NCI-H446 treated with DMSO at 0.1 percent for 48 hours (cell line): Measurements from ENCODE around the gene FGL2.
"Not testable (repeated sequence)": the region's sequence is repeated elsewhere in the genome, so short reads cannot be mapped to it uniquely, and the experiment has no call there.

Experiments used
- DNase-seq: peaks from one replicate; lab custom pipeline; 2025; lab: John Stamatoyannopoulos, UW

FGL2 gene

DNA sequence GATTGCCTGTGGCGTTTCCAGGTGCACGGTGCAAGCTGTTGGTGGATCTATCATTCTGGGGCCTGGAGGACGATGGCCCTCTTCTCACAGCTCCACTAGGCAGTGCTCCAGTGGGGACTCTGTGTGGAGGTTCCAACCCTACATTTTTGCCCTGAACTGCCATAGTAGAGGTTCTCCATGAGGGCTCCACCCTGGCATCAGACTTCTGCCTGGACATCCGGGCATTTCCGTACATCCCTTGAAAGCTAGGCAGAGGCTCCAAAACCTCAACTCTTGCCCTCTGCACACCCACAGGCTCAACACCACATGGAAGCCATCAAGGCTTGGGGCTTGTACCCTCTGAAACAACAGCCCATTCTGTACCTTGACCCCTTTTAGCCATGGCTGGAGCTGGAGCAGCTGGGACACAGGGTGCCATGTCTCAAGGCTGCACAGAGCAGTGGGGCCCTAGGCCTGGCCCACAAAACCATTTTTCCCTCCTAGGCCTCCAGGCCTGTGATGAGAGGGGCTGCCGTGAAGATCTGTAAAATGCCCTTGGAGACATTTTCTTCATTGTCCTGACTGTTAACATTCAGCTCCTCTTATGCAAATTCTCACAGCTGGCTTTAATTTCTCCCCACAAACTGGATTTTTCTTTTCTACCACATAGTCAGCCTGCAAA, 10.0 kb upstream of the FGL2 start:
- DNase-seq, result no peak

DNA sequence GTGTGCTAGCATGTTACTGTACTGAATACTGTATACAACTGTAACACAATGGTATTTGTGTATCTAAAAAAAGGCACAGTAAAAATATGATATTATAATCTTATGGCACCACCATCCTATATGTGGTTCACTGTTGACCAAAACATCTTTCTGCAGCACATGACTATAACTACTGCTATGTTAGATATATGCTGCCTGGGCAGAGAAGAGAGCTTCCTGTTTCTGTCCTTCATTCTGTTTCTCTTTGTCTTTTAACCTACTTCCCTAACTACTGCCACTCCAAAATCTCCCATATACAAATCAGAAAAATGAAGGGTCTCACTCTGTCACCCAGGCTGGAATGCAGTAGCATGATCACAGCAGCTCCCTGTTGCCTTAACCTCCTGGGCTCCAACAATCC, 8.8 kb upstream of the FGL2 start:
- DNase-seq, result no peak

DNA sequence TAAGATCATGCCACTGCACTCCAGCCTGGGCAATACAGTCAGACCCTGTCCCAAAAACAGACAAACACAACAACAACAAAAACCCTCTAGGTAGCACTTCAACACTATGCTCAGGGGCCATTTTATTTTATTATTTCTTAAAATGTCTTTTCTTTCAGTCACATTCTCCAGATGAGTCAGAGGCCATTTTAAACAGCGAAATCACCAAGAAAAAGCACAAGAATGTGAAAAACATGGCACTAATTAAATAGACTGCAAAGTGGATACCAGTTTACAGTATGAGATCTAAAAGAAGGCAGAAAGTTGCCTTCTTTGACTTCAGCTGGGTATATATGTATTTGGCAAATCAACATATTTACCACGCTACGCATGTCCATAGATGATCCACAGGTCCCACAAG, 6.1 kb upstream of the FGL2 start:
- no peak for DNase-seq

DNA sequence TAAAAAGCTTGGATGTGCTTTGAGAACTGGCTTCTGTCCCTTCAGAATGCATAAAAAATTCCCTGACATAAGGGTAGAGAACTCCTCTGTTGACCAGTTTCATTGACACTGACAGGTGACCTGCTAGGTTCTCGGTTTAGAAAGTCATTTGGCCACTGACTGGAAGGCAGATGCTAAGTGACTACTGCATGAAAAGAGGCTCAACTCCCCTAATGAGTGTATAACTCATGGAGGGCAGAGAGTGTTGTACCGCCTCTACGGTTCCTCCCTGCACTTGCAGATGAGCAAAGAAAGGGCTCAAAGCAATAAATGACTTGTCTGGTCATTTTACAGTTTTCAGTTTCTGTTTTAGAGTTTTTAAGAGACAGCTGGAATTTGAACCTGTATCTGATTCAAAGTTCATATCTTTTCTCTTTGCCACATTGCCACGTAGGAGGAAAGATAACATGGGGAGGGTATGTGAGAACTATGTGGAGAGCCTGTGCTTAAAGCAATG, 2.9 kb upstream of the FGL2 start:
- no peak for DNase-seq

DNA sequence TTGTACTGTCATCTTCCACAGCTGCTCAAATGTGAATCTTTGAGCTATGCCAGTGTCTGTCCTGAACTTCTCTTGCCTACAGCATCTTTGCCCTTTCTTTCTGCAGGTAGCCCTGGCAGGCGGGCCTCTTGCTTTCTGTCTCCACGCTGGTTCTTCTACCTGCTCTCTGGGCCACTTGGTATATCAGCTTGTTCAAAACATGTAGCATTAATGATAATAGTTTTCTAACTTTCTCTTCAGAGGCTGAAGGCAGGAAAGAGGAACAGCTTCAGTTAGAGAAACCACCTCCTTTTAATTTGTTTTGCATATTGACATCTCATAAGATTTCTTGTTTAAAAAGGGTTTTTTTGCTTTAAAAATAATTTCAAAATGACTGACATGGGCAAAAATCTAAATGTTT, 923 bp upstream of the FGL2 start:
- no peak for DNase-seq

DNA sequence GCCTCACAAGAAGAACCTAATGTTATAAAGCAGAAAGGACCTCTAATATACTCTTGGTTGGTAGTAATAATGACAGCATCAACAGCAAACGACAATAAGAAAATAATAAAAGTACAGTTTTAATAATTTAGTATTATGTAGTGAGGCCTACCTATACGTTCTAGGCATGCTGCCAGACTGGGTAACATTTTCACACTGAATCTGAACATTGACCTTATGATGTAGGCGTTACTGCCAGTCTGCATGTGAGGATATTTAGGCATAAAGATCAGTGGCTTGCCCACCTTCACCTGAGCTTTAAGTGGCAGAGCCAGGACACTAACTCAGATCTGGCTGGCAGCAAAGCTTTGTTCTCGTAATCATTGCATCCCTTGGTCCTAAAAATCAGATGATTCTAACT, 2.5 kb downstream of the FGL2 start:
- DNase-seq, result no peak

DNA sequence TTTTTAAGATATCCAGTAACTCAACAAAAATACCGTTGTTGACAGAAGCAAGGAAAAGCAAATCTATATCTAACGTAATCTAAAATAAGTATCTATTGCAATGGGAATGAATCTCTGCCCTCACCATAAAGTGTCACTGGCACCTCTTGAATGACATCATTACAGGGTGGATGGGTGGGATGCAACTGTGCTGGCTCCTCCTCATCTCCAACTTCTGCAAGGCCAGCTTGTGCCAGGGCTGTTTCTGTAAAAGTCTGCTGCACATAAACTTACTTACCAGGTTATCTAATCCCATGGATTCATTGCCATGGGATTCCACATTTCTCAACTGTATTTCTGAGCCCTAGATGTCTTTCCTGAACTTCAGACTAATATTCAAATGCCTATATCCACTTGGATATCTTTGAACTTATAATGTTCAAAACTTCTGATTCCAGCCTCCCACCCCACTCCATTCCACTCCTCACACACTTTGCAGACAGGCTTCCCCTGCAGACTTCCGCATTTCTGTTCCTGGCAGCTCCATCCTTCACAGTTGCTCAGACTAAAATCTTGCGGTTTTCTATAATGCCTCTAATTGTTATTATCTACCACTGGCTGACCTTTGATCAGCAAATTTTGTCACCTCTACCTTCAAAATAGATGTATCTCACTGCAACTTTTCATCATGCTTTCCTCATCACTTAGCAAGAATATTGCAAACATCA, 10.7 kb downstream of the FGL2 start:
- DNase-seq, result no peak

DNA sequence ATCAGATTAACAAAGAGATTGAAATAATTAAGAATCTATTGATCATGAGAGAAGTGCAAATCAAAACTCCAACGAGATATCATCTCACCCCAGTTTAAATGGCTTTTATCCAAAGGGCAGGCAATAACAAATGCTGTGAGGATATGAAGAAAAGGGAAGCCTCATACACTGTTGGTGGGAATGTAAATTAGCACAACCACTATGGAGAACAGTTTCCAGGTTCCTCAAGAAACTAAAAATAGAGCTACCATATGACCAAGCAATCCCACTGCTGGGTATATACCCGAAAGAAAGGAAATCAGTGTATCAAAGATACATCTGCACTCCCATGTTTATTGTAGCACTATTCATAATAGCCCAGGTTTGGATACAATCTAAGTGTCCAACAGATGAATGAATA, 13.8 kb downstream of the FGL2 start:
- no peak for DNase-seq

DNA sequence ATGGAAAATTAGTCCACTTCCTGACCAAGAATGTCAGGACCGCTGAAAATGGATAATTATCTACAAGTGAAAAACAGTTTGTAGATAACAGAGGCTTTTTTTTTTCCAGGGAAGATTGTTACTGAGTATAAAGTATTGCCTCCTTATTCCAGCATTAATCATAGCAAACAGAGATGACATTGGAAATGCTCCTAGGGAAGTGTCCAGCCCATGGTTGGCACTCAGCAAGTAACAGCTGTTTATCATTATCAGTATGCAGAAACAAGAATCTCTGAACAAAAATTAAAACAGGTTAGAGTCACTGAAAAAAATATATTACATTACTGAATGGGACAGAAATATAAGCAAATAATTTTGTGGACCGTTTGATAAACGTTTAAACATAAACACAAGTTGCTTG, 14.6 kb downstream of the FGL2 start:
- DNase-seq, result no peak

DNA sequence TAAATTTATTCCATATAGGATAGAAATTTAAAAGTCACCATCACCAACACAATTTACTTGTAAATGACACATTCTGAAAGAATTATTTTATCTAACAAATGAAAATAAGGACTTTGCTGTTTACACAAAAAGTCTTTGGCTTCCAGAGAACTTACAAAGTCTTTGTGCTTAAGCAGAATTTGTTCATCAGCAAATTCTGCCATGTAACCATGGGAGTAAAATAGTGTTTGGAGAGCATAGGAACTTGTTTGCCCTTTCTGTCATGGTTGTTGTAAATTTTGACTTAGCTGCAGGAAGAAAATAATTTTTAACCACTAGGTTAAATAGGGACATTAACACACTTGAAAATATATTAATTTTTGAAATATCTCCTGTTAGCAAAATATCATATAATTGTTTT, 15.2 kb downstream of the FGL2 start:
- DNase-seq, result no peak

DNA sequence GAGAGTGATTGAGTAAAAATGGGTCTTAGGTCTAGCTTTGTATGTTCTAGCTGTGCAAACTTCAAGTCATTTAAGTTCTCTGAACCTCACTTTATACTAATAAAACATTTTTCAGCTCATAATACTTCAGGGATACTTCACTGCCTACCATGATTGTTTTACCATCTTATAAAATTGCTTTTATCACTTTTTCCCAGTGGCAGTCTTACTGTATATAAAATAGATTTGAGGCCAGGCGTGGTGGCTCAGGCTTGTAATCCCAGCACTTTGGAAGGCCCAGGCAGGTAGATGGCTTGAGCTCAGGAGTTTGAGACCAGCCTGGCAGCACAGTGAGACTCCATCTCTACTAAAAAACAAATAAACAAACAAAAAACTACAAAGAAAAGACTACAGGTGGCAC, 17.4 kb downstream of the FGL2 start:
- DNase-seq, result no peak

DNA sequence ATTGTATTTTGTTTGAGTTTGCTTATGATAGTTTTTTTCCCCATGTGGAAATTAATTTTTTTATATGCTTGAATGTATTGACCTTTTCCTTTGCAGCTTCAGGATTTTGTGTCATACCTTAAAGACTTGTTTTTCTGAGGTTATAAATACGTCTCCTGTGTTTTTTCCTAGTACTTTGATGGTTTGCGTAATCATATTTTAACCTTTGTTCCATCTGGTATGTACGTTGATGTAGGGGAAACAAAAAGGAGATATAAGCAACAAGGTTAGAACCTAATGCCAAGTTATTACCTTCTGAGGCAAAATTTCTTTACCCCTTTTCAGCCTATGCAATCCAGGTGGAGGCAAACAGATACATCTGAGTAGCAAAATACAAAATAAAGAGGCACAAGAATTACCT, 17.9 kb downstream of the FGL2 start:
- no peak for DNase-seq

DNA sequence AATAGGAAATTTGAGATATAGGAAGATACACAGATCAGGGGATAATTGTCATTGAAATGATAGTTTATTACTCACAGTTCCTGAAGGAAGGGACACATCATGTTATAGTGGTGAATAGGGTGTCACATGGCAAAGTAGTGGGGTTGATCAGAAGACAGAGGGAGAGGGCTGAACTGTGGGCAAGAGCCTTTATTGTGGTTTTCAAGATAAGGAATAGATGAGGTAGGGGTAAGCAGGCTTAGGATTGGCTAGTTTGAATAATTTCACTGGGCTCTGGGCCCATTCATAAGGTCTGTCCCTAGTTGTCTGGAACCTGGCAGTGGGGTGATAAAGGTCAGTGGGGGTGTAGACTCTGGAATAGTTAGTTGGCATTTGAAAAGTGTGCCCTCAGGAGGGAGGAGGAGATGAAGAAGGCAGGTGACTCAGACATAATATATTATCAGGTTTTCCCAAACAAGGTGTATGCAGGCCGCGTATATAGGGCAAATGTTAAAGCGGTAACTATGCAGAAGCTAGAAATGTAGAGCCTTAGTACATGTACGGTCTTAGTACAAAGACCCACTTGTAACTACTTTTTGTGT, 18.5 kb downstream of the FGL2 start:
- no peak for DNase-seq

DNA sequence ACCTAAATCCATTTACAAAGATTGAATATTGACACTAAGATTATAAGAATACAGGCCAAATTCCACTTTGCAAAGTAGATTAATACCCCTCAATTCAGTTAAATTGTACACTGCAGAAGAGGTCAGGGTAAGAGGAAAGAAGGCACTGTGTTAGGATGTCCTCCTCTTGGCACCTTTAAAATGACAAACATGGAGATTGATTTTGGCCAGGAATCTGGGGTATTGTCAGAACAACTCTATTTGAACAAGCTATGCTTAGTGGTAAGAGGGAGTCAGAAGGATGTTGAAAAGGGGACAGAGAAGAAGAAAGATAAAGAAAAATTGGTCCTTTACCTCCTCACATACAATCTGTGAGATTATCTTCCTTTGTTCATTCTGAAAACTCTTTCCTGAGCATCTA, 21.6 kb downstream of the FGL2 start:
- not testable (repeated sequence) for DNase-seq

DNA sequence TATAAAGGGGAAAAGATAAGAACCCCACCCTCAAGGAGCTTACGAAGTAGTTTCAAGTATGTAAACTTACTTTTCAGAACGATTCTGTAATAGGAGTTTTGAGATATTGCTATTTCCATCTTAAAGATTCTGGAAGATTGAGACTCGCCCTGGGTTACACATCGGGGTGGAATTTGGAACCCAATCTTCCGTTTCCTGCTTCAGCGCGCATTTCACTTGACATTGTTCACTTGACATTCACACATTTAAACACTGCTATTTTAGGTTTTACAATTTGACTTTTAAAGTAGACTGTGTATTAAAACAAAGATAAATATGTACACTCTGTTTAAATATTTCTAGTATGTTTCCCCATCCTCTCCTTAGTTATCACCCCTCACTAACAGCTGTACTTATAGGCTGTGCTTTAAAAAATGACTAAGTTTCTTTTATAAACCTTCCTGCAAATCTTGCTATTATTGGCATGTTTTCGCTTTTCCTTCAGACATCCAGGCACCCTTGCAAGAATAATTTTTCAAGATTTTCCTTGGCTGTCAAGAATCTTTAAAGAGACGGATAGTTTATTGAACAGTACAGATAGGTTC, 22.2 kb downstream of the FGL2 start:
- DNase-seq, result not testable (repeated sequence)

DNA sequence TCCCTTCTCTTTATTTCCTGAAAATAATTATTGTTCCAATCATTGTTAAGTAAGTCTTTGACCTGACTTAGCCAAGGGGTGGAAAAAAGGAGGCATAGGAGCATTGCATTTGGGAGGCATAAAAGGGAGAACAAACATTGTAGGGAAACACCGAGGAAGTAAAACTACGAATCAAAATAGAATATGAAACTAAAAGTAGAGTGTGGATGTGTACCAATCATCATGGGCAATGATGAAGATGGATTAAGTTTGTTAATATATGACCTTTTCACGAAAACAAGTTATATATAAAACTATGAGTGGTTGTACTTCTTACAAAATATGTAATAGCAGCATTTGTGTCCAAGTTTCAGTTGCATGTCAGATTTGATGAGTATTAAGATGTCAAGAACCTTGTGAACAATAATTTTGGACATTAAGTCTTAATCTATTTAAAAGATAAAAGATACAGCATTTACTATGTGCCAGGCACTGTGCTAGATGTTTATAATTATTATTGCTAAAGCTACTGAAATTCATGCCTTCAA, 24.3 kb downstream of the FGL2 start:
- not testable (repeated sequence) for DNase-seq

DNA sequence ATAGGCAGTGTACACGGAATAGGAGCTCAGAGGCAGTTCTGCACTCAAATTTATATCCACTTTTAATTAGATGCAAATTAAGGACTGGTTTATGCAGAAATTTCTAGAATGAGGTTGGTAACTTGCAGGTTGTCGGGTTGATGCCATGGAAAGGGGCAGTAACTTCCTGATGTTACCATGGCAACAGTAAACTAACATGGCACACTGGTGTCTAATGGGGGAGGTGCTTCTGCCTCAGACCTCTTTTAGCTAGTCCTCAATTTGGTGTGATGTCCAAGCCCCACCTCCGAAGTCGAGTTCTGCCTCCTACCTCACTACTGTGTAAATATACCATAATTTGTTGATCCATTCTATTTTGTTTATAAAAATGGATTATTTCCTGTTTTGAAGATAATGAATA, 25.2 kb downstream of the FGL2 start:
- DNase-seq, result not testable (repeated sequence)

DNA sequence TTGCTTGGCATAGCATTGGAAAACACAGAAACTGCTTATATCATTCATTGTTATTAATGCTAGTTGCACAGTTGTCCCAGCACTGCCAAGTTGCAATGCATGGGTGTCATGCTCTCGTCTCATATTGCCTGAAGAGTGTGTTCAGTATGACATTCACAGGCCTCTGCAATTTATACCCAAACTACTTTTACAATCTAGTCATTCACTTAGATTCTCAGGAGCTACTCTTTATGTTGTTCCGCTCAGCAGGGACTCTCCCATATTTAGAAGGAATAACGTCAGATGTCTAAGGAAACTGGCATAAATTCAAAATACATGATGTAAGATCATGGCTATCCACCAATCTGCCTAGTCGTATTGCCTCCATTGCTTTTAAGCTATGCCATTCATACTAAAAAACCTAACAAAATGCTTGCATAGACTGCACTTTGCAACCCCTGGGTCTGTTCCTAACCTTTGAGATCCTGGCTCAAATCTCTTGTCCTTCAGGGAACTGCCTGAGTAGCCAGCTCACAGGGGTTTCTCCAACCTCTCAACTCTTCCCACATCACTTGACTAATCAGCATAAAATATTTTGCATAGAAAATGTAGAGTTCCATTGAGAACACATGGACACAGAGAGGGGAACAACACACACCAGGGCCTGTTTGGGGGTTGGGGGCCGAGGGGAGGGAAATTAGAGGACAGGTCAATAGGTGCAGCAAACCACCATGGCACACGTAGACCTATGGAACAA, 27.0 kb downstream of the FGL2 start:
- DNase-seq, result not testable (repeated sequence)

DNA sequence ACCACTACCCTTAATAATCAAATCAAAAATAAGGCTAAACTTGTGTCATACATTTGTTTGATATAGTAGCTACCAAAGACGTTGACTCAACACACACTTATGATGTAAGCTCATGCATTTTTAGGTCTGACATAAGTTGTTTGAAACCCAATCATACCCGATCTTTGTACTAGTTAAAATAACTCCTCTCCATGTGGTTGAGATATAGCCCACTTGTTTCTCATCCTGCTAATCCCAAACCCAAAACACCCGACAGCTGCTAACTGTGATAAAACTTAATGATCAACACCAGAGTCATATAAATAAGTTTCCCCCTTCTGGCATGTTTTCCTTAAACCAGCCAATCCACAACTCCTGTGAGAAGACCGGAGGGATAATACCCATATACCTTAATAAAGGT, 28.5 kb downstream of the FGL2 start:
- not testable (repeated sequence) for DNase-seq

DNA sequence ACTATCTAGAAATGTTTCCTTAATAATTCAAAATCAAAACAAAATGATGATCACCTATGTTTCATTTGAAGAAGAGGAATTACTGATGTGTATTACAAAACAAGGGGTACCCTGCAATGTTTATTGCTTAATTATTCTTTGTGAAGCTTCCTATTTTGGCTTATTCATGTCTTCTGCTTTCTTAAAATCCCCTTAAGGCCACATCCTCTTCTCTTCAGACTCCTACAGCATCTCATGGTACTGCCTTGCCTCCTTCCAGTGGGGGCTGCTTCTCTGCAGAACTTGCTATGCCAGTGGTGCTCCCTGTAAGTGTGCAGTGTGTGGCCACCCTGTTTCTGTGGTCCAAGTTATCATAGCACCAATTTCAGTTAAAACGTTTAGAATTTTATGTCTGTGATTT, 42.2 kb downstream of the FGL2 start:
- DNase-seq, result no peak

DNA sequence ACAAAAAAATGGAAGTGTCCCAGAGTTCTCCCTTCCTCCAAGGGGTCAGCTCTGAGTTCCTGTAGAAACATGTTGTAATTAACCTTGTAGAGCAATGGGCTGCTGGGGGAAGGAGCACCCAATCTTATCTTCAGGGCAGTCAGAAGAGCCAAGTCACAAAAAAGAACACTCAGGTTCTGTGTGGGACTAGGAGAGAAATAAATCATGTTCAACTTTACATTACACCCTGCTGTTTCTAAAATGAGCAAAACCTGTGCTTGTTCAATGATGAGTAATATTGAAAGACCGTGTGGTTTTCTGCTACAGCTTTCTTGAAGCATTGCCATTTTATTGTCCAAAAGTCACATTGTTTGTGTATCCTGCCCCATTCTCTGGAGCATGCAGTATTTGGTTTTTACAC, 42.6 kb downstream of the FGL2 start:
- DNase-seq, result not testable (repeated sequence)
